A673 (cell line): ENCODE measurements around the gene SLC38A2. TPM values are rescaled to one million over a fixed set of nuclear protein-coding genes. Genes with fewer than 3 reads are reported as not detected.

Source experiments
- BruUV-seq: library from RNA; stranded (reverse); fragments of 400-500 nt; replicated peaks from 2 replicates; lab custom pipeline; 2021; lab: Mats Ljungman, UMichigan
- CTCF ChIA-PET: fragments of 300-600 bp; sonication (Branson Sonifier 250); formaldehyde crosslinking; loops from one replicate; lab custom pipeline; 2022; ENCODE audit warnings: antibody characterized with exemption; lab: Charles Lee
- POLR2A ChIA-PET: fragments of 300-600 bp; sonication (Branson Sonifier 250); formaldehyde crosslinking; loops from one replicate; lab custom pipeline; 2022; ENCODE audit warnings: antibody characterized with exemption; ENCODE audit not compliant: low non-redundant PET; lab: Charles Lee
- DNase-seq: peaks from one replicate; pipeline ENCODE4 v3.0.0-alpha.2; 2015; ENCODE audit warnings: low spot score
- H3K27ac ChIP-seq: fragments of 200-600 bp; sonication (generic); 2 replicates; pipeline ENCODE4 v1.5.1; 2016; ENCODE audit warnings: mixed run types, low read depth, mild to moderate bottlenecking, mixed read lengths, antibody characterized with exemption, low read length; ENCODE audit not compliant: poor library complexity, severe bottlenecking
- H3K27me3 ChIP-seq: fragments of 200-600 bp; sonication (generic); replicated peaks from 2 replicates; pipeline ENCODE4 v1.6.1; 2017; ENCODE audit warnings: mixed run types, low read depth, mild to moderate bottlenecking, mixed read lengths, antibody characterized with exemption, low read length; ENCODE audit not compliant: insufficient read depth, poor library complexity
- H3K36me3 ChIP-seq: fragments of 200-600 bp; sonication (generic); 2 replicates; pipeline ENCODE4 v1.6.1; 2016; ENCODE audit warnings: mixed run types, mild to moderate bottlenecking, mixed read lengths, antibody characterized with exemption, low read length; ENCODE audit not compliant: insufficient read depth, poor library complexity, severe bottlenecking
- H3K4me1 ChIP-seq: fragments of 200-600 bp; sonication (generic); 2 replicates; pipeline ENCODE4 v1.6.1; 2017; ENCODE audit warnings: mixed run types, mild to moderate bottlenecking, mixed read lengths, antibody characterized with exemption, low read length; ENCODE audit not compliant: insufficient read depth, poor library complexity, severe bottlenecking
- H3K4me3 ChIP-seq: fragments of 200-600 bp; sonication (generic); 2 replicates; pipeline ENCODE4 v1.5.1; 2016; ENCODE audit warnings: low read depth, mixed run types, mild to moderate bottlenecking, mixed read lengths, low read length; ENCODE audit not compliant: poor library complexity, severe bottlenecking
- H3K9me3 ChIP-seq: fragments of 200-600 bp; sonication (generic); 2 replicates; pipeline ENCODE4 v1.6.1; 2016; ENCODE audit warnings: mixed run types, low read depth, mild to moderate bottlenecking, mixed read lengths, antibody characterized with exemption, low read length; ENCODE audit not compliant: poor library complexity, severe bottlenecking
- EZH2 ChIP-seq: fragments of 200-600 bp; sonication (generic); IDR thresholded peaks from 2 replicates; pipeline ENCODE4 v1.6.1; 2017; ENCODE audit warnings: borderline replicate concordance, low read depth, mild to moderate bottlenecking, mixed read lengths, antibody characterized with exemption, low read length; ENCODE audit not compliant: poor library complexity, severe bottlenecking
- intact Hi-C: fragments of 100-400 bp; cut with micrococcal nuclease; formaldehyde crosslinking; loops from one replicate; pipeline ENCODE4 v1.10.0; 2022; ENCODE audit not compliant: unreplicated experiment
- total RNA-seq: library from RNA; stranded (reverse); gene quantifications from 2 replicates; pipeline ENCODE4 v1.2.3, GENCODE V29; 2021
- TF ChIP-seq, protein P1 (sequence below): fragments of 300-800, 200-600 bp; sonication (generic); conservative IDR thresholded peaks from 2 replicates; pipeline ENCODE4 v1.5.1; 2017; ENCODE audit warnings: low read depth, mild to moderate bottlenecking, antibody characterized with exemption, low read length, moderate library complexity, mixed read lengths

SLC38A2 gene
- total RNA-seq, 1 experiment from 2014 or later = 440 TPM

DNA sequence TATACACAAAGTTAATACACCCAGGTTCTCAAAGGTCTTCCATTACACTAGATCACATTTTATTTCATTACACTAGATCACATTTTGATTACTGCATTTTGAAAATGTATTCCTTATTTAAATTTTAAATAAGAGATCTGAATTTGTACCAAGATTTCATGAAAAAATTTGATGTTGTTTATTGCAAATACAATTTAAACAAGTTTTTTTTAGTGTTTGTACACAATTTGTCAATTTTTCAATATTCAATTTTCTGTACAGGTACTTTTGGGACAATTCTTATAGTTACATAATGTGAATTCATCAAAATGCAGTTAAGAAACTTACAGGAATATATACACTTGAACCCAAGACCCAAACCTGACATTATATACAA lies 14.3 kb downstream of the SLC38A2 start:
- DNase-seq = no peak
- no TSS peak for BruUV-seq
- peaks cover 8% of the 10 kb centered on the region for H3K4me1 ChIP-seq
- no peaks in the 10 kb centered on the region for H3K9me3 ChIP-seq
- TF ChIP-seq, protein P1, sequence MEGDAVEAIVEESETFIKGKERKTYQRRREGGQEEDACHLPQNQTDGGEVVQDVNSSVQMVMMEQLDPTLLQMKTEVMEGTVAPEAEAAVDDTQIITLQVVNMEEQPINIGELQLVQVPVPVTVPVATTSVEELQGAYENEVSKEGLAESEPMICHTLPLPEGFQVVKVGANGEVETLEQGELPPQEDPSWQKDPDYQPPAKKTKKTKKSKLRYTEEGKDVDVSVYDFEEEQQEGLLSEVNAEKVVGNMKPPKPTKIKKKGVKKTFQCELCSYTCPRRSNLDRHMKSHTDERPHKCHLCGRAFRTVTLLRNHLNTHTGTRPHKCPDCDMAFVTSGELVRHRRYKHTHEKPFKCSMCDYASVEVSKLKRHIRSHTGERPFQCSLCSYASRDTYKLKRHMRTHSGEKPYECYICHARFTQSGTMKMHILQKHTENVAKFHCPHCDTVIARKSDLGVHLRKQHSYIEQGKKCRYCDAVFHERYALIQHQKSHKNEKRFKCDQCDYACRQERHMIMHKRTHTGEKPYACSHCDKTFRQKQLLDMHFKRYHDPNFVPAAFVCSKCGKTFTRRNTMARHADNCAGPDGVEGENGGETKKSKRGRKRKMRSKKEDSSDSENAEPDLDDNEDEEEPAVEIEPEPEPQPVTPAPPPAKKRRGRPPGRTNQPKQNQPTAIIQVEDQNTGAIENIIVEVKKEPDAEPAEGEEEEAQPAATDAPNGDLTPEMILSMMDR = no peak
- TF ChIP-seq EZH2 = no peak
- no peak overlapping the region for H3K27ac ChIP-seq
- H3K27me3 ChIP-seq = no peaks in the 10 kb centered on the region
- peaks cover 50% of the 10 kb centered on the region for H3K36me3 ChIP-seq
- ChIA-PET POLR2A (interaction anchor here (0.9 kb wide), 1 partner anchor 306 kb away, joined by 4 read pairs; no protein-coding TSS in a partner anchor), CTCF (no interaction called here)
- intact Hi-C loops = loop anchor here (5.0 kb wide), 1 partner anchor 206 kb away; no protein-coding TSS in a partner anchor
- H3K4me3 ChIP-seq = no peak overlapping the region

DNA sequence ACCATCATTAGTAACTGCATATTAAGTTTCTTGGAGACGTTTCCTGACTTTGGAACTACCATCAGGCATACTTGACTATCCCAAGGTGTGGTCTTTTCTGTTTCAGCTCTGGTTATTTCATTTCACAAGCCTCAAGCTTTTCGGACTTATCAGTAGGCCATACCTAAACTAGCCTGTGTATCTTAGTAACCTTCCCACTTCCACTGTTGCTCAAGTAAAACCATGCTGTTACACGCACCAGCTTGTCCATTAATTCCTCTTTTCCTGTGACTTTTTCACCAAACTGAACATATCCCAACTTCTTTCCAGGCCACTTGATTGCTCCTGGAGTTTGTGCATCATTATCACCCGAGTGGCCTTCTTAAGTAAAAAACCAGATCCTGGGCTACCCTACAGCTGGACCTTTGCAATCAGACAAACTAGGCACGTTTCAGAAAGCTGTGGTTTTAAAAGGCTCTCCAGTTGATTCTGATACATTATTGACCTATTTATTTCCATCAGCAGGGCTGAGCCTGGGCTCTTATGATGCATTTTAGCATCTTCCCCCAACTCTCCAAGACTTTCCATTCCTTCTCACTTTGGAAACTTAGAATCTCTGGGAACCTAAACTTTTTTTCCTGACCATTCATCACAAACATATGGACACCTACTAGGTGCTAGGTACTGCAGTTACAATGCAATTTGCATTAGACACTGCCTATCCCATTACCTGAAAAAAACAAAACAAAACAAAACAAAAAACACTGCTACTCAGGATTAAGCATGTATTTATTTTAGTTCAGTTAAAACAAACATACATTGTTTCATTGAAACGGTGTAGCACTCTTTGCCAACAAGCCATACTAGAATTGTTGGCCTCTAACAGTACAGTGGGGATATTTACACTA lies 14.9 kb downstream of the SLC38A2 start:
- TF ChIP-seq EZH2 = no peak
- TF ChIP-seq, protein P1 = no peak
- Histone ChIP-seq H3K36me3 (peaks cover 44% of the 10 kb centered on the region), H3K27me3 (no peaks in the 10 kb centered on the region), H3K4me1 (peaks cover 2% of the 10 kb centered on the region), H3K9me3 (no peaks in the 10 kb centered on the region), H3K27ac (no peak overlapping the region), H3K4me3 (no peak overlapping the region)
- DNase-seq = no peak
- intact Hi-C loops = loop anchor here (5.0 kb wide), 1 partner anchor 205 kb away; no protein-coding TSS in a partner anchor
- BruUV-seq = no TSS peak
- ChIA-PET CTCF (interaction anchor here (0.9 kb wide), 1 partner anchor 304 kb away, joined by 3 read pairs; no protein-coding TSS in a partner anchor), POLR2A (interaction anchor here (0.6 to 1.0 kb wide), 3 partner anchors 10 to 701 kb away, joined by 3 read pairs; no protein-coding TSS in a partner anchor)

DNA sequence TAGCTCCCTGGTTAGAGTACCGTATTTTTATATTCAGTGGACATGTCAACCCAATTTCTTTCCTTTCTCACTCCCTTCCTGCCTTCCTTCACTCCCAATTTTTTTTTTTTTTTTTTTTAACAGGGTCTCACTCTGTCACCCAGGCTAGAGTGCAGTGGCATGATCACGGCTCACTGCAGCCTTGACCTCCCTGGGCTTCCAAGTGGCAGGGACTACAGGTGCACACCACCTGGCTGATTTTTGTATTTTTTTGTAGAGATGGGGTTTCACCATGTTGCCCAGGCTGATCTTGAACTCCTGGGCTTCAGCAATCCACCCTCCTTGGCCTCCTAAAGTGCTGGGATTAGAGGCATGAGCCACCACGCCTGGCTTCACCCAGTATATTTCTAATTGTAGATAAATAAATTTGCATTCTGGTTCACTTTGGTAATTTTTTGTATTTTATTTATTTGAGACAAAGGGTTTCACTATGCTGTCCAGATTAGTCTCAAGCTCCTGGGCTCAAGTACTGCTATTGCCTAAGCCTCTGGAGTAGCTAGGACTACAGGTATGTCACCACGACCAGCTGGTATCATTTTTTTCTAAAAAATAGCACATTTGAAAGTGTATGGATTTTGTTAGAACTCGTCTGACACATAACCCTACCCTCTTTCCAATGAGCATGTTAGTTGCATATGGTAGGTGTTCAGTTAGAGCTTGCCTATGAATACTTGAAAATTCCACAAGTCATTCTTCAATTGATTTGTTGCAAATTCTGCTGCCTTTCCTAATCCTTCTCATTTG lies 15.7 kb downstream of the SLC38A2 start:
- intact Hi-C loops = loop anchor here (5.0 kb wide), 1 partner anchor 205 kb away; no protein-coding TSS in a partner anchor
- Histone ChIP-seq H3K27me3 (no peaks in the 10 kb centered on the region), H3K27ac (no peak overlapping the region), H3K36me3 (peaks cover 35% of the 10 kb centered on the region), H3K4me3 (no peak overlapping the region), H3K9me3 (no peaks in the 10 kb centered on the region), H3K4me1 (no peaks in the 10 kb centered on the region)
- TF ChIP-seq EZH2 = no peak
- TF ChIP-seq, protein P1 = no peak
- CTCF ChIA-PET = interaction anchor here (0.9 to 1.0 kb wide), 1 partner anchor 305 kb away, joined by 3 read pairs; no protein-coding TSS in a partner anchor
- DNase-seq = no peak
- POLR2A ChIA-PET = interaction anchor here (0.6 to 1.0 kb wide), 4 partner anchors 11 to 701 kb away, joined by 3 read pairs; no protein-coding TSS in a partner anchor
- no TSS peak for BruUV-seq
